GM19463 (cell line): ENCODE measurements around the gene CHST10.
"Not testable (repeated sequence)": the region's sequence is repeated elsewhere in the genome, so short reads cannot be mapped to it uniquely, and the experiment has no call there.

Experiments
- ATAC-seq: cut with Tn5 transposase; IDR thresholded peaks from one replicate; pipeline ENCODE4 v1.9.1; 2021; ENCODE audit warnings: mild to moderate bottlenecking, moderate library complexity; ENCODE audit not compliant: unreplicated experiment

CHST10 gene

DNA sequence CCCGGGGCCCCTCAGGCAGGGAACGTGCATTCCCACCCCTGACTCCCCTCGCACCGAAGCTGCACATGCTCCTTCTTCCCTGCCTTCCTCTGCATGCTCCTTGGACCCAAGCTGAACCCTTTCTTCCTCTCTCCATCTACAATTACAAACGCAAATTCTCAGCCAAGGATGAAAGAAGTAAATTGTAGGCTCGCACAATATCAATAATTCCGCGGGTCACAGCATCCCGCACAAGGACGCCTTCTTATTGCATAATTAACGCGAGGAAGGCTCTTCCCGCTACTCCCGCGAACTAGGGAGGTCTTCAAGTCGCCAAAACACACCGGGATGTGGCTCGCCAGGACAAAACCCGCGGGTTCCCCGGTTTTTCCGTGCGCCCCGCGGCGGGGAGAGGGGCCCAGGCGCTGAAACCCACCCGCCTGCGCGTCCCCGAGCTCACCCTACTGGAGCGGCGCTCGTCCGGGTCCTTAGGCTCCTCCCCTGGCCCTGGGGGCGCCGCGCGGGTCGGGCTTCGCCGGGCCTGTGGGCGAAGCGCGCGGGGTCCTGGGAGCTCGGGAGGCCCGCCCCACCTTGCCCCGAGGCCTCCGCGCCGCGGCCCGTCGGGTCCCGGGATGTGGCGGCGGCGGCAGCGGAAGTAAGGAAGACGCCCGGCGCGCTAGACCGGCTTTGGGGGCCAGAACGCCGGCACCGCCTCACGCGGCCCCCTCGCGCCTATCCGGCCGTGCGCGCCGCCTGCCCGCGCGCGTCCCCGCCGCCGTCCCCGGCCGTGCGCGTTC lies at the start of gene CHST10:
TSS of gene CHST10 (minus strand) at position 734 of the 776 bp plus-strand sequence. CDS start 10,993 bp downstream, outside the sequence.
- peak; percentile 71 for ATAC-seq

DNA sequence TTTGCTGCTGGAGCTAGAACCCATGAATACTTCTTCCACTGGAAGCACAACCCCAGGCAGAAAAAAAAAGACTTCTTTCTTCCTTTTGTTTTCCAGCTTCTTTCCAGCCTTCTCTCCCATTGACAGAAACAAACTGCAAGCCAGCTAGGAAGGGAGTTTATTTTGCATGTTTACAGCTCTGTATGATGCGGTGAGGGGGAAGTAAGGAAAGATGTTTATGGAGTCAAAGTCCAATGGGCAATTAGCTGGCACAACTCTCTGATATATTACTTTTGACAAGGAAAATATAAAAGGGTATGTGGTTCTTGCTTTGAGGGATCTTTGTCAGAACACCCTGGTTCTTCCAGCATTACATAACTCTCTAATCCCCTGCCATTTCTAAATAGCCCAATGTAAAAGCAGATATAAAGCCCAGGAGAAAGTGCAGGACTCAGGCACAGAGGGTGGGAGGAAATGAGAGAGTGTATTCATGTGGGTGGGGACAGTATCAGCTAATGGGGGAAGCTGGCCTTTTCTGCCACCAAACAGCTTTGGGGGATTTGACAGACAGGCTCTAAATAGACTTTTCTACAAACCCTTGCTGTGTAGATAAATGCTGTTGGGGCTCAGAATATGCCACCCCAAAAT lies 43.5 kb upstream of the CHST10 start:
- no peak for ATAC-seq

- ATAC-seq = not testable (repeated sequence)
These were observed 38.9 kb upstream of the CHST10 start for GRCh38 chr2:100456357-100456756.

DNA sequence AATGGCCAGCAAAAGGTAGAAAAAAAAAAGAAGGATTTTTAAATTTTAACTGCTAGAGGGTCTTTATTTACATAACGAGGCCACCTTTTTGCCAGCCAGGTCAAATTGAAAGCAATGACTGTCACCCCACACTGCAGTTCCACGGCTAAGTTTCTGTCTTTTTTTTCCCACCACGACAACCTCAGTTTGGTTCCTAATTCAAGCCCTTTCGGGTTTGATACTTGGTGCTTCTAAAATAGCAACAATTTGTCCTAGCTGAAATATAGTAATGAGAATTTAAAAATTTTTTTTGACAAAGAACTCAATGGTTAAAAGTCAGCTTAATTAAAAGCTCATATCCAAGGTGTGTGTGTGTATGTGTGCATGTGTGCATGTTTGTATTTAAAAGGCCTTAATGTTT lies 36.4 kb upstream of the CHST10 start:
- ATAC-seq = no peak

DNA sequence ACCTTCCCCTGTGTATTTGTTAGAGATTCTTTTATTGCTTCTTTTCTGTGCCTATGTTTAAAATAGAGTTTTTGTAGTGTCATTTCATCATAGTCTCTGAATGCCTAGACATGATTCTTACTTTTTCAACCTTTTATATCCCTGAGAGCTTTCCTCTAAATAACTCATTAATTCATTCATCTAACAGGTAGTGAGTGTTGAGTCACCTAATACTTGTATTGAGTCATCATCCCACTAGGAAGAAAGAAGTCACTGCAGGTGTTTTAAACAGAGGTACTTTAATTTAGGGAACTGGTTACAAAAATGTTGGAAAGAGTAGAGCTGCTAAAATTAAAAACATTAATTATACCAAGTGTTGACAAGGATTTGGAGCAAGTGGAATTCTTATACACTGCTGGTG lies 34.3 kb upstream of the CHST10 start:
- no peak for ATAC-seq

- no peak for ATAC-seq
These were observed 33.6 kb upstream of the CHST10 start for GRCh38 chr2:100451092-100451491.

GRCh38 chr2:100446696-100447095 lies 29.2 kb upstream of the CHST10 start:
- no peak for ATAC-seq

GRCh38 chr2:100437751-100438150 lies 20.3 kb upstream of the CHST10 start:
- no peak for ATAC-seq

- no peak for ATAC-seq
These were observed 12.3 kb upstream of the CHST10 start for GRCh38 chr2:100429726-100430125.

DNA sequence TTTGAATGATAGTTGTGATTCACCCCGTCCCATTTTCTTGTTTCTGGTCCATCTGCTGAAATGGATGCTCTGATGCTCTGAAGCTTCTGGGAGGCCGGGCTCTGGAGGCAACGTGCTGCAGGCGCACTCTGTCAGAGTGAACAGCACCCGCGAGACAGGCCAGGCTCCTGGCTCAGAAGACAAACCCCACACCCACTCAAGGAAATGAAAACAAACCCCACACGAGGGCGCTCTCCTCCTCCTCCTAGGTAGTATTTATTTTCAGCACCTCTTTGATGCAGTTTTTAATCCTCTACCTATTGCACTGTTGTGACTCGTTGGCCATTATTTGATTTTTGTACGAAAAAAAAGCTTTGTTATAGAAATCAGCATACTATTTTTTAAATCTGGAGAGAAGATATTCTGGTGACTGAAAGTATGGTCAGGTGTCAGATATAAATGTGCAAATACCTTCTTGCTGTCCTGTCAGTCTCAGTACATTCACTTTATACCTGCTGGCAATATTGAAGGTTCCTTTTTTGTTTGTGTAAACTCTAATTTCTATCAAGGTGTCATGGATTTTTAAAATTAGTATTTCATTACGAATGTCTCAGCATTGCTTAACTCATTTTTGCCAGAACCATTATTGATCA lies 10.3 kb upstream of the CHST10 start:
- ATAC-seq = no peak

DNA sequence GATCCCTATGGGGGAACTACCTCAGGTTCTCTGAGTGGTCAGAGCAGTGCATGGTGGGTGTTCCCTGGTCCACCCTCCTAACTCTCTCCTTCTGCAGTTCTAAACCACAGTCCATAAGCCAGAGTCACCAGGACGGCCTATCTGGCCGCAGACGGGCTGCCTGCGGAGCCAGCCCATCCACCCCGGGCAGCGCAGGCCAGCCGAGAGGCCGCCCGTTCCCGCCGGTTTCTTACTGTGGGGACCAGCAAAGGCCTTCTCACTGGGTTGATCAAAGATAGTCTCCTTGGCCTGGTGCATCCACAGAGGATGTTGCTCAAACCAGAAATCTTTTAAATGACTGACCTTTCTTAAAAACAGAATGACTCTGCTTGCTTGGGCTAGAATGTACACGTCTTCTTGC lies 9.6 kb upstream of the CHST10 start:
- no peak for ATAC-seq

- no peak for ATAC-seq
These were observed 8.9 kb upstream of the CHST10 start for GRCh38 chr2:100426384-100426720.

- ATAC-seq = no peak
These were observed 8.3 kb upstream of the CHST10 start for GRCh38 chr2:100425573-100426383.

GRCh38 chr2:100425107-100425506 lies 7.6 kb upstream of the CHST10 start:
- no peak for ATAC-seq

DNA sequence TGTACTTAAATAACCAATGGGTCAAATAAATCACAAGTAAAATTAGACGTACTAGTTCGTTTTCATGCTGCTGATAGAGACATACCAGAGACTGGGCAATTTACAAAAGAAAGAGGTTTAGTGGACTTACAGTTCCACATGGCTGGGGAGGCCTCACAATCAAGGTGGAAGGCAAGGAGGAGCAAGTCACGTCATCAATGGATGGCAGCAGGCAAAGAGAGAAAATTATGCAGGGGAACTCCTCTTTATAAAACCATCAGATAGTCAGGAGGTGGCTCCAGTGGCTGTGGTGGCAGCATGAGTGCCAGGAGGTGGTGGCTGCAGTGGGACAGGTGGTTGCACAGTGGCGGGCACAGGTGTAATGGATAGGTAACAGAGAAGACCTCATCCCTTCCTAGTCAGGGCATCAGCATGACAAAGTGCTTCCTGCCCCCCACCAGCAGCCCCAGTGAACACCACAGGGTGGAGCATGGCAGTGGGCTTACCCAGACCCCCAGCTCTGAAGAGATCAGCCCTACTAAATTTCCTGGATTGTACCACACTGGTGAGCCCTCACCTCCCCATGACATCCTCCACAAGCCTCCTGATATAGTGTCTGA lies 6.9 kb upstream of the CHST10 start:
- no peak for ATAC-seq

- ATAC-seq = no peak
These were observed 6.2 kb upstream of the CHST10 start for GRCh38 chr2:100423631-100424030.

DNA sequence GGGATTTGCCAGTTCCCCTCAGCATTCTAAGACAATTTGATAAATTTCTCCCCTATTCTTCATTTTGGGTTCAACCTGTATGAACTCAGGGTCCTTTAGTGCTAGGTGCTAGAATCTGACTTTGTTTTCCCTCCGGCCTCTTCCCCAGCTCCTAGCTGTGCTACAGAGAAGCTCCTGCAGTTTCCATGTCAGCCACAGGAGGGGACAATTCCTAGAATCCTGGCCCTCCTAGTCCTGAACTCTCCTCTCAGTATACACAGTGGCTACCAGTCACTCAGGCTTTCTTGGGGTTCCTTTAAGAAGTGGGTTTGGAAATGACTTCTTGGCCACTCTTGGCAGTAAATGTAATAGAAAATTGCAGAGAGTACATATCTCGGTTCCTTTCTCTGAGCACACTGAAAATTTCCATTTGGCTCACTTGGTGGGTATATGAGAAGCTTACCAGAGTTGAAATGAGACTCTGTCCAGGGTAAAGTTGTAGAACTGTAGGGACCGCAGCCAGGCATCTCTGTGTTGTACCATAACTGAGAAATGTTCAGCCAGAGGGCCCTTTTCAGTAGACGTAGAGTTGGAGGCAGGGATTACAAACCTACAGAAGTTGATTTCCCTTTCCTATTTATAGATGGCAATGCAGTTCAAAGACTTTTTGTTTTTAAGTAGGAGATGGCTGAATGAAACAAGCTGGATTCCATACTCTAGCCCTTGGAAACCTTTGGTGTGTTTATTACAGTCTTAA lies 5.0 kb upstream of the CHST10 start:
- ATAC-seq = no peak

DNA sequence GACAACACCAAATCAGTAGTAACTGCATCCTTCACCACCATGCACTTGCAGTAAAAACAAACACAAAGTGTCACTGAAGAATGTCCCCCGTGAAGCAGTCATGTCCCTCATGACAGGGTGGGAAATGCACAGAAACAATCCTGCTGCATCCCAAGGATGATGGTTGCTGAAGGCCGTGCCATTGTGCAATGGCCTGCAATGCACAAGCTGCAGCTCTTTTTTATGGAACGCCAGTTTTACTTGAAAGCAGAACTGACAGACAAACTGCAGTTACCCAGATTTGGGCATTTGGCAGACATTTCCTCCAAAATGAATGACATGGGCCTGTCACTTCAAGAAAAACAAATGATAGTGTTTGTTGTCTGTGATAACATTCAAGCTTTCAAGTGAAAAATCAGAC lies 2.4 kb upstream of the CHST10 start:
- ATAC-seq = no peak

- ATAC-seq = no peak
These were observed 1.0 kb upstream of the CHST10 start for GRCh38 chr2:100418406-100418962.

GRCh38 chr2:100417711-100418124 lies 250 bp upstream of the CHST10 start:
- no peak for ATAC-seq
